DND-41 (cell line): ENCODE data around the gene CERK.

Source experiments
- ATAC-seq: fragments of 200-7000 bp; cut with Tn5 transposase; 3 replicates; pipeline ENCODE4 v1.9.1; 2021; ENCODE audit warnings: low read depth; ENCODE audit not compliant: insufficient read depth
- DNase-seq: peaks from one replicate; pipeline ENCODE4 v3.0.0-alpha.2; 2020
- H2AFZ ChIP-seq: 2 replicates; pipeline ENCODE4 v1.6.0; 2012; ENCODE audit warnings: low read depth, low read length
- H3K27ac ChIP-seq: 2 replicates; pipeline ENCODE4 v1.5.1; 2012; ENCODE audit warnings: low read length, inconsistent platforms
- H3K27me3 ChIP-seq: fragments of 200-600 bp; sonication (generic); 2 replicates; pipeline ENCODE4 v1.6.0; 2012; ENCODE audit warnings: low read length, mild to moderate bottlenecking, inconsistent platforms; ENCODE audit not compliant: insufficient read depth, poor library complexity
- H3K36me3 ChIP-seq: 2 replicates; pipeline ENCODE4 v1.5.1; 2012; ENCODE audit warnings: low read length, inconsistent platforms; ENCODE audit not compliant: insufficient read depth
- H3K4me1 ChIP-seq: 2 replicates; pipeline ENCODE4 v1.5.1; 2012; ENCODE audit warnings: mild to moderate bottlenecking, low read length; ENCODE audit not compliant: insufficient read depth
- H3K4me2 ChIP-seq: 2 replicates; pipeline ENCODE4 v1.6.0; 2012; ENCODE audit warnings: mild to moderate bottlenecking, moderate library complexity, low read length, inconsistent platforms; ENCODE audit not compliant: insufficient read depth
- H3K4me3 ChIP-seq, 2 experiments: fragments of 200-600 bp in 1 of 2; shearing (Covaris generic) in 1 of 2; 2 replicates each; pipeline ENCODE4 v1.5.1; 2012 to 2016; ENCODE audit warnings: inconsistent platforms in 2 of 2, low read length in 2 of 2, mild to moderate bottlenecking in 2 of 2, low read depth in 1 of 2, moderate library complexity in 1 of 2
- H3K79me2 ChIP-seq: 2 replicates; pipeline ENCODE4 v1.6.0; 2012; ENCODE audit warnings: low read length, inconsistent platforms; ENCODE audit not compliant: insufficient read depth
- H3K9ac ChIP-seq: 2 replicates; pipeline ENCODE4 v1.6.0; 2012; ENCODE audit warnings: low read depth, mild to moderate bottlenecking, inconsistent platforms, low read length, moderate library complexity
- H3K9me3 ChIP-seq: 2 replicates; pipeline ENCODE4 v1.5.1; 2012; ENCODE audit warnings: low read length, moderate library complexity, mild to moderate bottlenecking, inconsistent platforms; ENCODE audit not compliant: insufficient read depth, severe bottlenecking
- H4K20me1 ChIP-seq: 2 replicates; pipeline ENCODE4 v1.6.0; 2012; ENCODE audit warnings: low read length; ENCODE audit not compliant: insufficient read depth
- EZH2 ChIP-seq: IDR thresholded peaks from 3 replicates; pipeline ENCODE4 v1.6.1; 2012; ENCODE audit warnings: borderline replicate concordance, low read depth, mild to moderate bottlenecking, moderate library complexity, low read length, inconsistent platforms; ENCODE audit not compliant: severe bottlenecking
- TF ChIP-seq, protein P1 (sequence below): IDR thresholded peaks from 2 replicates; pipeline ENCODE4 v1.5.1; 2012; ENCODE audit warnings: borderline replicate concordance, low read length, moderate library complexity, mild to moderate bottlenecking; ENCODE audit not compliant: poor library complexity, severe bottlenecking; ENCODE audit errors: extremely low read depth

Gene CERK

DNA sequence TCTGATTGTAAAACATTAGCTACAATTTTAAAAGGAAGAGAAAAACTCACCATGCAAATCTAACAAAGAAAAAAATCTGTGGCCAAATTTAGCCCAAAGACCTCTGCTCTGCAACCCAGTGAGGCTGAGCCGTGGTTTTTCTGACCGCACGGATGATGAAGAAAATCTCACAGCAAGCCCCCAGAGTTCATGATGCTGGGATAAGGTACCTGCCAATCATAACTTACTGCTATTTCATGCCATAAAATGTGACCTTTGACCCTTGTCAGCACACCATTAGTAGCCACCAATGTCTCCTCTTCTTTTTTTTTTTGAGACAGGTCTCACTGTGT, 11.1 kb downstream of the CERK start:
- H3K27me3 ChIP-seq = no peaks in the 10 kb centered on the region
- H4K20me1 ChIP-seq = peaks cover 78% of the 10 kb centered on the region
- ATAC-seq (no peak), DNase-seq (no peak)
- H2AFZ ChIP-seq = no peak overlapping the region
- H3K4me3 ChIP-seq = no peak overlapping the region
- no peak overlapping the region for H3K4me2 ChIP-seq
- H3K9ac ChIP-seq = no peak overlapping the region
- TF ChIP-seq, protein P1, sequence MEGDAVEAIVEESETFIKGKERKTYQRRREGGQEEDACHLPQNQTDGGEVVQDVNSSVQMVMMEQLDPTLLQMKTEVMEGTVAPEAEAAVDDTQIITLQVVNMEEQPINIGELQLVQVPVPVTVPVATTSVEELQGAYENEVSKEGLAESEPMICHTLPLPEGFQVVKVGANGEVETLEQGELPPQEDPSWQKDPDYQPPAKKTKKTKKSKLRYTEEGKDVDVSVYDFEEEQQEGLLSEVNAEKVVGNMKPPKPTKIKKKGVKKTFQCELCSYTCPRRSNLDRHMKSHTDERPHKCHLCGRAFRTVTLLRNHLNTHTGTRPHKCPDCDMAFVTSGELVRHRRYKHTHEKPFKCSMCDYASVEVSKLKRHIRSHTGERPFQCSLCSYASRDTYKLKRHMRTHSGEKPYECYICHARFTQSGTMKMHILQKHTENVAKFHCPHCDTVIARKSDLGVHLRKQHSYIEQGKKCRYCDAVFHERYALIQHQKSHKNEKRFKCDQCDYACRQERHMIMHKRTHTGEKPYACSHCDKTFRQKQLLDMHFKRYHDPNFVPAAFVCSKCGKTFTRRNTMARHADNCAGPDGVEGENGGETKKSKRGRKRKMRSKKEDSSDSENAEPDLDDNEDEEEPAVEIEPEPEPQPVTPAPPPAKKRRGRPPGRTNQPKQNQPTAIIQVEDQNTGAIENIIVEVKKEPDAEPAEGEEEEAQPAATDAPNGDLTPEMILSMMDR = no peak
- no peak for TF ChIP-seq EZH2
- peaks cover 96% of the 10 kb centered on the region for H3K79me2 ChIP-seq
- peaks cover 74% of the 10 kb centered on the region for H3K36me3 ChIP-seq
- no peaks in the 10 kb centered on the region for H3K4me1 ChIP-seq
- H3K9me3 ChIP-seq = no peaks in the 10 kb centered on the region
- no peak overlapping the region for H3K27ac ChIP-seq

DNA sequence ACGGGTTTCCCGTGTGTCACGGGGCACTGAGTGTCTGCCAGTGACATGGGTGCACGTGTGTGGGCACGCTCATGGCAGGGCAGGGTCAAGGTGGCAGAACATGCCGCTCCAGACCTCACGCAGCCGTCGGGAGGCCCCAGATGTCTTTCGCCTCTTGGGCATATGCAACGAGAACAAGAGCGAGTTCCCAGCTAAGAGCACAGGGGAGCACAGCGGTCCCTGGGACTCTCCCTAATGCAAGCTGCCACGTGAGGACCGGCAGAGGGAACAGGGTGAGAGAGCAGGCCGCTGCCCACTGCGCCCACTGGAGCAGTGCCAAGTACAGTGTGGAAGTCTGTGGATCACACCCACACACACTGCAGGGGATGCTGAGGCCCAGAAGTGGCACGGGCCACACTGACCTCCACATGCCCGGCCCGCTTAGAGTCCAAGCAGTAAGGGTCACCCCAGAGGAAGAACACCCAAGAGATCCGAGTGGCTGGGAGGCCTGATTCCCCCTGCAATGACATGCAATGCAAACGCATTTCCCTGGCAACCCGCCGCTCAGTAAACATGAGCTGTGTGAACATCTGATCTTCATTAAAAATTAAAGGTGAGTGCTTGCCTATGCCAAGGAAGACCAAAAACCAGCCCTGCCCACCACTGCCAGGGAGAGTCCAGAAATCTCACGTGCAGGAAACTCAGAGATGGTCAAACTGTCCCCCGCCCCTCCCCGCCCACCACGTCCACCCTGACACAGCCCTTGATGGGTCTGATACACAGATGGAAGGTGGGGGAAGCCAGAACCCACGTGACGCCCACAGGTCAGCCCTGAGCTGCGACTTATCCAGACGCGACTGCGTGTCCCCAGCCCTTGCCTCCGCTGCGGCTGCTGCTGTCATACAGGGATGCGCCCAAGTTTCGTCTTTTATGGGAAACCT, 11.7 kb downstream of the CERK start:
- H3K27ac ChIP-seq = no peak overlapping the region
- TF ChIP-seq, protein P1 = no peak
- no peak for TF ChIP-seq EZH2
- H3K36me3 ChIP-seq = peaks cover 73% of the 10 kb centered on the region
- no peaks in the 10 kb centered on the region for H3K27me3 ChIP-seq
- no peak overlapping the region for H2AFZ ChIP-seq
- H4K20me1 ChIP-seq = peaks cover 78% of the 10 kb centered on the region
- no peaks in the 10 kb centered on the region for H3K4me1 ChIP-seq
- no peaks in the 10 kb centered on the region for H3K9me3 ChIP-seq
- ATAC-seq (no peak), DNase-seq (no peak)
- peaks cover 95% of the 10 kb centered on the region for H3K79me2 ChIP-seq
- no peak overlapping the region for H3K4me3 ChIP-seq
- no peak overlapping the region for H3K9ac ChIP-seq
- H3K4me2 ChIP-seq = no peak overlapping the region

DNA sequence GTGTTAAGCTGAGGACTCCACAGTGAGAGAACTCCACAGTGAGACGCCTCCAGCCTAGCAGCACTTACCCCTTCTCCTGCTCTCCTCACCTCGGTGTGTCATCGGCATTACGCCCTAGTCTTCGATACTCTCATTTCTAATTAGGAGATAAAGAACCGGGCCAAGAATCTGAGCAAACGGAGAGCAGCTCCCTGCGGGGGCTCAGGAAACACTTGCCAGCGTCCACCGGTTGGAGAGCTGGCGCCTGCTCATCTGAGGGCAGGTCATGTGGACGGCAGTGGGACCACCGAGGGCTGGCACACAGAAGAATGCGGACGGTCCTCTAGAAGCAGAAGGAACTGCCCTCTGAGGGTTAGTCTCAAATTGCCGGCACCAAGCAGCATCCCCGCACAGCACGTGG, 13.0 kb downstream of the CERK start:
- Histone ChIP-seq H3K9ac (no peak overlapping the region), H3K79me2 (peaks cover 83% of the 10 kb centered on the region), H3K9me3 (no peaks in the 10 kb centered on the region), H2AFZ (no peak overlapping the region), H3K4me1 (no peaks in the 10 kb centered on the region), H3K4me3 (no peak overlapping the region), H3K27ac (no peak overlapping the region), H4K20me1 (peaks cover 69% of the 10 kb centered on the region), H3K4me2 (no peak overlapping the region), H3K36me3 (peaks cover 73% of the 10 kb centered on the region), H3K27me3 (no peaks in the 10 kb centered on the region)
- TF ChIP-seq EZH2 = no peak
- TF ChIP-seq, protein P1 = no peak
- no peak for DNase-seq
- no peak for ATAC-seq
